BJ (cell line): ENCODE measurements around the gene TADA2B. TPM values are rescaled to one million over a fixed set of nuclear protein-coding genes. Genes with fewer than 3 reads are reported as not detected.

ENCODE experiments used
- CTCF ChIA-PET: fragments of 350-600 bp; formaldehyde crosslinking; extraction: SDS; loops from one replicate; lab custom pipeline; 2021; ENCODE audit warnings: antibody characterized with exemption, inconsistent platforms; lab: Yijun Ruan, JAX
- POLR2A ChIA-PET: fragments of 300-600 bp; sonication (Branson Sonifier 250); formaldehyde crosslinking; extraction: SDS; loops from one replicate; lab custom pipeline; 2021; ENCODE audit warnings: antibody characterized with exemption; lab: Charles Lee
- DNase-seq: peaks from one replicate; pipeline ENCODE4 v3.0.0-alpha.2; 2011; ENCODE audit warnings: low read depth
- H3K27me3 ChIP-seq: 2 replicates; pipeline ENCODE4 v1.6.0; 2011; ENCODE audit warnings: low read length; ENCODE audit not compliant: control insufficient read depth, insufficient read depth
- H3K36me3 ChIP-seq: 2 replicates; pipeline ENCODE4 v1.5.1; 2011; ENCODE audit warnings: low read length; ENCODE audit not compliant: control insufficient read depth, insufficient read depth
- H3K4me3 ChIP-seq: 2 replicates; pipeline ENCODE4 v1.5.1; 2011; ENCODE audit warnings: low read depth, mild to moderate bottlenecking, control low read depth, low read length
- CTCF ChIP-seq: IDR thresholded peaks from 2 replicates; pipeline ENCODE4 v1.5.1; 2011; ENCODE audit warnings: low read depth, mild to moderate bottlenecking, control low read depth, inconsistent platforms, low read length, moderate library complexity; ENCODE audit not compliant: insufficient read depth
- polyA plus RNA-seq: library from polyadenylated mRNA; depleted of rRNA; stranded (reverse); fragments of >200 nt; gene quantifications from 2 replicates; pipeline ENCODE4 v1.2.3, GENCODE V29; 2011

The TADA2B gene
- polyA plus RNA-seq, 1 experiment: 7.3 TPM

GRCh38 chr4:7059662-7060061 is 16.5 kb downstream of the TADA2B start:
- no peak for TF ChIP-seq CTCF
- POLR2A ChIA-PET: interaction anchor here (0.7 kb wide), 1 partner anchor 17 kb away, joined by 7 read pairs; a partner anchor contains a TSS
- CTCF ChIA-PET: interaction anchor here (1.1 to 1.4 kb wide), 2 partner anchors 11 to 17 kb away, joined by 3 to 5 read pairs; partner anchors contain the start of gene TADA2B
- H3K4me3 ChIP-seq: no peak overlapping the region
- no peaks in the 10 kb centered on the region for H3K27me3 ChIP-seq
- peaks cover 22% of the 10 kb centered on the region for H3K36me3 ChIP-seq
- DNase-seq: no peak

GRCh38 chr4:7060346-7061150 is 17.4 kb downstream of the TADA2B start:
- CTCF ChIA-PET: interaction anchor here (0.6 to 1.1 kb wide), 2 partner anchors 18 to 86 kb away, joined by 3 to 4 read pairs; partner anchors contain the start of gene TADA2B
- no peak overlapping the region for H3K4me3 ChIP-seq
- POLR2A ChIA-PET: interaction anchor here (0.7 kb wide), 1 partner anchor 18 kb away, joined by 7 read pairs; a partner anchor contains a TSS
- H3K27me3 ChIP-seq: no peaks in the 10 kb centered on the region
- no peak for TF ChIP-seq CTCF
- DNase-seq: no peak
- H3K36me3 ChIP-seq: peaks cover 19% of the 10 kb centered on the region

DNA sequence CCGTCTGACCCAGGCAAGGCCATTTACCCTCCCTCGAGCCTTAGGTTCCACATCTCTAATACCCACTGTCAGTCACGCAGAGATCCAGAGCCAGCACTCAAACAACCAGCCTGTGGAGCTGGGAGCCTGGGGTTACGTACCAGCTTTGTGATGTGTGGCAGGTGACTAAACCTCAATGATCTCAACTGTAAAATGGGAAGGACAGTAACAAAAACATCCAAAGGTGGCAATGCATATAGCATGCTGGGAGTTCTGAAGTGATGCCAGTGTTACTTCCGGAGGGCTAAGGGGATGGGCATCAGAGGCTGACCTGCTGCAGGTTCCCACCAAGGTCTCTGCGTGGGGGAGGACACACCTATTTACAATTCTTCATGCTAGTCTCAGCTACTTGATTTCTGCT is 18.6 kb downstream of the TADA2B start:
- Histone ChIP-seq H3K36me3 (peaks cover 16% of the 10 kb centered on the region), H3K4me3 (no peak overlapping the region), H3K27me3 (no peaks in the 10 kb centered on the region)
- ChIA-PET CTCF (interaction anchor here (0.6 to 10.8 kb wide), 4 partner anchors 9 to 343 kb away, joined by 3 to 116 read pairs (median 4); no protein-coding TSS in a partner anchor), POLR2A (no interaction called here)
- no peak for TF ChIP-seq CTCF
- no peak for DNase-seq

- no peaks in the 10 kb centered on the region for H3K27me3 ChIP-seq
- TF ChIP-seq CTCF: no peak
- no peak overlapping the region for H3K4me3 ChIP-seq
- ChIA-PET CTCF (interaction anchor here (0.7 to 10.8 kb wide), 3 partner anchors 8 to 353 kb away, joined by 3 to 116 read pairs (median 4); no protein-coding TSS in a partner anchor), POLR2A (interaction anchor here (0.7 kb wide), 1 partner anchor 710 kb away, joined by 10 read pairs; no protein-coding TSS in a partner anchor)
- peaks cover 16% of the 10 kb centered on the region for H3K36me3 ChIP-seq
- DNase-seq: no peak
Measured at GRCh38 chr4:7062816-7063215, 19.6 kb downstream of the TADA2B start.

DNA sequence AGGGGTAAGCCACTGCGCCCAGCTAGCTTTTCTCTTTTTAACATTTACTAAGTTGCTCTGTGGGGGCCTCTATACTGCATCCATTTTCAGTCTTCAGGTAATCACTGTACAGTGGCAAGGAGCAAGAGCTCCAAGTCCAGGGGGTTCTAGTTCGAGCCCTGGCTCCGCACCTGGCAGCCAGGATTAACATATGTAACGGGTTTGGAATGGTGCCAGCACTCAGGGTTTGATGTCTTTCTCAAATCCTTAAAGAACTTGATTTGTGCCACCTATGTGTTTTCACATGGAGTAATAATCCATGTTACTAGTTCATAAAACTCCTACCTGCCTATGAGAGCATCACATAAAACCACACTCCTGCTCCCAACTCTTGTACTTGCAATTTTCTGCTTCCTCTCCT is 20.2 kb downstream of the TADA2B start:
- peaks cover 16% of the 10 kb centered on the region for H3K36me3 ChIP-seq

More for the DNA sequence above, 20.2 kb downstream of the TADA2B start:
- ChIA-PET CTCF (interaction anchor here (10.8 kb wide), 1 partner anchor 92 kb away, joined by 116 read pairs; no protein-coding TSS in a partner anchor), POLR2A (no interaction called here)
- no peak for DNase-seq
- Histone ChIP-seq H3K27me3 (no peaks in the 10 kb centered on the region), H3K4me3 (no peak overlapping the region)
- no peak for TF ChIP-seq CTCF
